Measurements from ENCODE around the gene PPA1.

DNA sequence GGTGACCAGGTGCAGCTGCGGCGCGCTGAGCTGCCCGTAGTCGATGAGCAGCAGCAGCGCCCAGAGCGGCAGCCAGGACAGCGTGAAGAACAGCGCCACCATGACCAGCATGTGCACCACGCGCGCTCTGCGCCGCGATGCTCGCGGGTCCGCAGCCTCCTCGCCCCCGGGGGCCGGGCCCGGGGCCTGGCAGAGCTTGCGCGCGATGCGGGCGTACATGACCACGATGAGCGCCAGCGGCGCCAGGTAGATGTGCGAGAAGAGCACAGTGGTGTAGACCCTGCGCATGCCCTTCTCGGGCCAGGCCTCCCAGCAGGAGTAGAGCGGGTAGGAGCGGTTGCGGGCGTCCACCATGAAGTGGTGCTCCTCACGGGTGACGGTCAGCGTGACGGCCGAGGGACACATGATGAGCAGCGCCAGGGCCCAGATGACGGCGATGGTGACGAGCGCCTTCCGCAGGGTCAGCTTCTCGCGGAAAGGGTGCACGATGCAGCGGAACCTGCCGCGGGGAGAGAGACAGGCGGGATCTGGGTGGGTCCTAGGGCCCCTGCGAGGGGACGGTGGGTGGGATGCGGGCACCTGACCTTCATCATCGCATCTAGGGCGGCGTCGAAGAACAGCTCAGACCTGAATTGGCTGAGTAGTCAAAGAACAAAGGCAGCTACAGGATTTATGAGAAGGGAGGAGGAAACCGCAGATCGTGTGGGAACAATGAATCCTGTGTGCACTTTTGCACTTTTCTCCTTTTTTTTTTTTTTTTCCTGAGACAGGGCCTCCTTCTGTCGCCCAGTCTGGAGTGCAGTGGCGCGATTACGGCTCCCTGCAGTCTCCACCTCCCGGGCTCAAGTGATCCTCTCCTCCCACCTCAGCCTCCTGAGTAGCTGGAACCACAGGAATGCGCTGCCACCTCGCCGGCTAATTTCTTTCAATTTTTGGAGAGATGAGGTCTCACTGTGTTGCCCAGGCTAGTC, 22.4 kb upstream of the PPA1 start:
- TF ChIP-seq, protein P1, sequence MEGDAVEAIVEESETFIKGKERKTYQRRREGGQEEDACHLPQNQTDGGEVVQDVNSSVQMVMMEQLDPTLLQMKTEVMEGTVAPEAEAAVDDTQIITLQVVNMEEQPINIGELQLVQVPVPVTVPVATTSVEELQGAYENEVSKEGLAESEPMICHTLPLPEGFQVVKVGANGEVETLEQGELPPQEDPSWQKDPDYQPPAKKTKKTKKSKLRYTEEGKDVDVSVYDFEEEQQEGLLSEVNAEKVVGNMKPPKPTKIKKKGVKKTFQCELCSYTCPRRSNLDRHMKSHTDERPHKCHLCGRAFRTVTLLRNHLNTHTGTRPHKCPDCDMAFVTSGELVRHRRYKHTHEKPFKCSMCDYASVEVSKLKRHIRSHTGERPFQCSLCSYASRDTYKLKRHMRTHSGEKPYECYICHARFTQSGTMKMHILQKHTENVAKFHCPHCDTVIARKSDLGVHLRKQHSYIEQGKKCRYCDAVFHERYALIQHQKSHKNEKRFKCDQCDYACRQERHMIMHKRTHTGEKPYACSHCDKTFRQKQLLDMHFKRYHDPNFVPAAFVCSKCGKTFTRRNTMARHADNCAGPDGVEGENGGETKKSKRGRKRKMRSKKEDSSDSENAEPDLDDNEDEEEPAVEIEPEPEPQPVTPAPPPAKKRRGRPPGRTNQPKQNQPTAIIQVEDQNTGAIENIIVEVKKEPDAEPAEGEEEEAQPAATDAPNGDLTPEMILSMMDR (IDR thresholded peaks at IDR 0.05): no peak
- no peak for TF ChIP-seq ZFX (IDR thresholded peaks at IDR 0.05; ENCODE audit: borderline replicate concordance)
